Osteoblast (primary cell): ENCODE data around the gene PIANP. TPM values are rescaled to one million over a fixed set of nuclear protein-coding genes. Genes with fewer than 3 reads are reported as not detected.

Experiments
- DNase-seq: peaks from one replicate; pipeline ENCODE4 v3.0.0; 2011; ENCODE audit warnings: low spot score, mixed read lengths; ENCODE audit not compliant: insufficient read length; ENCODE audit errors: missing footprints
- H2AFZ ChIP-seq: 2 replicates; pipeline ENCODE4 v1.6.0; 2011; ENCODE audit warnings: mild to moderate bottlenecking, low read length
- H3K27ac ChIP-seq: 2 replicates; pipeline ENCODE4 v1.5.1; 2011; ENCODE audit warnings: mild to moderate bottlenecking, low read depth, low read length, moderate library complexity
- H3K27me3 ChIP-seq: 2 replicates; pipeline ENCODE4 v1.6.0; 2012; ENCODE audit warnings: mild to moderate bottlenecking, control low read depth, inconsistent platforms, low read length, moderate library complexity; ENCODE audit not compliant: insufficient read depth
- H3K36me3 ChIP-seq: 2 replicates; pipeline ENCODE4 v1.5.1; 2011; ENCODE audit warnings: mild to moderate bottlenecking, low read length, control low read depth, moderate library complexity; ENCODE audit not compliant: insufficient read depth
- H3K4me1 ChIP-seq: 2 replicates; pipeline ENCODE4 v1.5.1; 2011; ENCODE audit warnings: mild to moderate bottlenecking, low read length, control low read depth, moderate library complexity; ENCODE audit not compliant: insufficient read depth
- H3K4me2 ChIP-seq: 2 replicates; pipeline ENCODE4 v1.6.0; 2011; ENCODE audit warnings: mild to moderate bottlenecking, low read length; ENCODE audit not compliant: insufficient read depth
- H3K4me3 ChIP-seq: fragments of 200-600 bp; sonication (generic); 3 replicates; pipeline ENCODE4 v1.5.1; 2012; ENCODE audit warnings: mild to moderate bottlenecking, low read length, inconsistent platforms; ENCODE audit not compliant: insufficient read depth
- H3K79me2 ChIP-seq: 2 replicates; pipeline ENCODE4 v1.6.0; 2012; ENCODE audit warnings: mild to moderate bottlenecking, low read length, control low read depth, inconsistent platforms; ENCODE audit not compliant: insufficient read depth
- H3K9me3 ChIP-seq: 2 replicates; pipeline ENCODE4 v1.5.1; 2011; ENCODE audit warnings: low read depth, low read length, control low read depth
- H4K20me1 ChIP-seq: 2 replicates; pipeline ENCODE4 v1.6.0; 2012; ENCODE audit warnings: mild to moderate bottlenecking, low read length, control low read depth; ENCODE audit not compliant: insufficient read depth
- CTCF ChIP-seq: IDR thresholded peaks from 2 replicates; pipeline ENCODE4 v1.5.1; 2011; ENCODE audit warnings: mild to moderate bottlenecking, low read depth, low read length, moderate library complexity; ENCODE audit errors: extremely low read depth
- total RNA-seq: library from RNA; depleted of rRNA; stranded (reverse); fragments of >200 nt; gene quantifications from 2 replicates; pipeline ENCODE4 v1.2.3, GENCODE V29; 2012

The PIANP gene
- total RNA-seq, 1 donor: not detected

- Histone ChIP-seq H3K27me3 (no peaks in the 10 kb centered on the region), H3K27ac (no peak overlapping the region), H3K4me3 (no peak overlapping the region), H3K4me1 (peaks cover 11% of the 10 kb centered on the region), H3K79me2 (no peaks in the 10 kb centered on the region), H4K20me1 (no peaks in the 10 kb centered on the region), H3K4me2 (no peak overlapping the region), H3K9me3 (no peaks in the 10 kb centered on the region), H2AFZ (no peak overlapping the region), H3K36me3 (peaks cover 35% of the 10 kb centered on the region)
- no peak for DNase-seq
- no peak for TF ChIP-seq CTCF
These were observed 34.1 kb upstream of the PIANP start for GRCh38 chr12:6734506-6735387.

- no peak overlapping the region for H2AFZ ChIP-seq
- TF ChIP-seq CTCF: no peak
- no peaks in the 10 kb centered on the region for H3K4me1 ChIP-seq
- H3K27ac ChIP-seq: no peak overlapping the region
- H3K9me3 ChIP-seq: no peaks in the 10 kb centered on the region
- no peaks in the 10 kb centered on the region for H4K20me1 ChIP-seq
- peaks cover 62% of the 10 kb centered on the region for H3K36me3 ChIP-seq
- no peaks in the 10 kb centered on the region for H3K27me3 ChIP-seq
- H3K4me2 ChIP-seq: no peak overlapping the region
- no peak overlapping the region for H3K4me3 ChIP-seq
- DNase-seq: no peak
- peaks cover 6% of the 10 kb centered on the region for H3K79me2 ChIP-seq
These were observed 29.6 kb upstream of the PIANP start for GRCh38 chr12:6730169-6730568.

GRCh38 chr12:6729186-6729585 is 28.6 kb upstream of the PIANP start:
- H3K4me3 ChIP-seq: no peak overlapping the region
- peaks cover 54% of the 10 kb centered on the region for H3K36me3 ChIP-seq
- TF ChIP-seq CTCF: no peak
- no peak overlapping the region for H3K4me2 ChIP-seq
- H3K27me3 ChIP-seq: no peaks in the 10 kb centered on the region
- DNase-seq: no peak
- peaks cover 8% of the 10 kb centered on the region for H3K4me1 ChIP-seq
- H3K27ac ChIP-seq: no peak overlapping the region
- peaks cover 14% of the 10 kb centered on the region for H3K79me2 ChIP-seq
- H3K9me3 ChIP-seq: no peaks in the 10 kb centered on the region
- no peaks in the 10 kb centered on the region for H4K20me1 ChIP-seq
- no peak overlapping the region for H2AFZ ChIP-seq

- no peaks in the 10 kb centered on the region for H3K27me3 ChIP-seq
- peaks cover 9% of the 10 kb centered on the region for H3K4me1 ChIP-seq
- DNase-seq: no peak
- no peak for TF ChIP-seq CTCF
- no peaks in the 10 kb centered on the region for H3K9me3 ChIP-seq
- no peak overlapping the region for H3K4me3 ChIP-seq
- H3K4me2 ChIP-seq: no peak overlapping the region
- H4K20me1 ChIP-seq: no peaks in the 10 kb centered on the region
- peaks cover 17% of the 10 kb centered on the region for H3K79me2 ChIP-seq
- H2AFZ ChIP-seq: no peak overlapping the region
- H3K36me3 ChIP-seq: peaks cover 33% of the 10 kb centered on the region
- H3K27ac ChIP-seq: no peak overlapping the region
These were observed 24.7 kb upstream of the PIANP start for GRCh38 chr12:6725350-6725749.
